ENCODE data around the gene CNR1. TPM values are rescaled to one million over a fixed set of nuclear protein-coding genes. Genes with fewer than 3 reads are reported as not detected.

Gene CNR1
- total RNA-seq, 1 experiment from 2014 or later: 0.13 TPM

DNA sequence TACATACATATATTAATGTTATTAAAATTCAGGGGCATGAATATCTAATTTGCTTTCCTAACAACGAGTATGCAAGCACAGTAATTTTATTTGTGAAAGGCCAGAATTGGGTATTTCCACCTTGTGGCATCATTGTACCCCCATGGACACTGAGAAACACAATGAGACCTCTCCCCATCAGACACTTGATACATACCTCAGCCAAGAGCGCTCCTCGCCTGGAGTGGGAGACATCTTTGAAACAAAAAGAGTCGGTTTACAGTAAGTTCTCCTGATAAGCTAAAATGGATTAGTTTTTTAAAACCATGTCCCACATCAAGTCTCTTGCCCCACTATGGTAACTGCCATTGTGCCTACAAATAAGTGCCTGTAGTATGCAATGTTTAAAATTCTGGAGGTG is 2.1 kb downstream of the CNR1 start:
- CTCF ChIA-PET: no interaction called here
- Histone ChIP-seq H3K27me3 (ENCODE audit: control insufficient read depth, insufficient read depth, low read length) (peaks cover 25% of the 10 kb centered on the region), H3K36me3 (ENCODE audit: control insufficient read depth, insufficient read depth, low read length) (no peaks in the 10 kb centered on the region), H3K9me3 (ENCODE audit: control insufficient read depth, insufficient read depth, low read depth, low read length) (no peaks in the 10 kb centered on the region), H3K27ac (ENCODE audit: low read length) (no peak overlapping the region), H3K4me3 (ENCODE audit: low read depth in 2 of 2, low read length in 2 of 2) (no peak overlapping the region), H3K4me1 (ENCODE audit: control insufficient read depth, insufficient read depth, low read length) (no peaks in the 10 kb centered on the region)
- POLR2A ChIA-PET: no interaction called here
- BruUV-seq (replicated peaks): no TSS peak
- intact Hi-C loops (cut with micrococcal nuclease; ENCODE audit: unreplicated experiment): no loop called here
- no peak for TF ChIP-seq TCF7L2 (IDR thresholded peaks at IDR 0.05; ENCODE audit: low read depth, low read length)
- TF ChIP-seq SIN3A (IDR thresholded peaks at IDR 0.05; ENCODE audit: borderline replicate concordance, insufficient read depth, low read depth, low read length): no peak
- no peak for TF ChIP-seq POLR2AphosphoS5 (IDR thresholded peaks at IDR 0.05; ENCODE audit: low read depth, low read length)
- TF ChIP-seq, protein P1, sequence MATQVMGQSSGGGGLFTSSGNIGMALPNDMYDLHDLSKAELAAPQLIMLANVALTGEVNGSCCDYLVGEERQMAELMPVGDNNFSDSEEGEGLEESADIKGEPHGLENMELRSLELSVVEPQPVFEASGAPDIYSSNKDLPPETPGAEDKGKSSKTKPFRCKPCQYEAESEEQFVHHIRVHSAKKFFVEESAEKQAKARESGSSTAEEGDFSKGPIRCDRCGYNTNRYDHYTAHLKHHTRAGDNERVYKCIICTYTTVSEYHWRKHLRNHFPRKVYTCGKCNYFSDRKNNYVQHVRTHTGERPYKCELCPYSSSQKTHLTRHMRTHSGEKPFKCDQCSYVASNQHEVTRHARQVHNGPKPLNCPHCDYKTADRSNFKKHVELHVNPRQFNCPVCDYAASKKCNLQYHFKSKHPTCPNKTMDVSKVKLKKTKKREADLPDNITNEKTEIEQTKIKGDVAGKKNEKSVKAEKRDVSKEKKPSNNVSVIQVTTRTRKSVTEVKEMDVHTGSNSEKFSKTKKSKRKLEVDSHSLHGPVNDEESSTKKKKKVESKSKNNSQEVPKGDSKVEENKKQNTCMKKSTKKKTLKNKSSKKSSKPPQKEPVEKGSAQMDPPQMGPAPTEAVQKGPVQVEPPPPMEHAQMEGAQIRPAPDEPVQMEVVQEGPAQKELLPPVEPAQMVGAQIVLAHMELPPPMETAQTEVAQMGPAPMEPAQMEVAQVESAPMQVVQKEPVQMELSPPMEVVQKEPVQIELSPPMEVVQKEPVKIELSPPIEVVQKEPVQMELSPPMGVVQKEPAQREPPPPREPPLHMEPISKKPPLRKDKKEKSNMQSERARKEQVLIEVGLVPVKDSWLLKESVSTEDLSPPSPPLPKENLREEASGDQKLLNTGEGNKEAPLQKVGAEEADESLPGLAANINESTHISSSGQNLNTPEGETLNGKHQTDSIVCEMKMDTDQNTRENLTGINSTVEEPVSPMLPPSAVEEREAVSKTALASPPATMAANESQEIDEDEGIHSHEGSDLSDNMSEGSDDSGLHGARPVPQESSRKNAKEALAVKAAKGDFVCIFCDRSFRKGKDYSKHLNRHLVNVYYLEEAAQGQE (IDR thresholded peaks at IDR 0.05; ENCODE audit: insufficient read depth in 1 of 2, low read depth in 2 of 2, low read length in 1 of 2): no peak
- TF ChIP-seq CTCF (IDR thresholded peaks at IDR 0.05): no peak
- DNase-seq (ENCODE audit: low read depth, low spot score) (no peak), ATAC-seq (no peak)
- in situ Hi-C loops (cut with HindIII; ENCODE audit: low pct_unique_long_range_greater_than_20kb, low sequenced_read_pairs): no loop called here

GRCh38 chr6:88163616-88164015 is 2.5 kb downstream of the CNR1 start:
- in situ Hi-C loops (cut with HindIII; ENCODE audit: low pct_unique_long_range_greater_than_20kb, low sequenced_read_pairs) (no loop called here), intact Hi-C loops (cut with micrococcal nuclease; ENCODE audit: unreplicated experiment) (no loop called here)
- ATAC-seq: no peak
- BruUV-seq (replicated peaks): no TSS peak
- Histone ChIP-seq H3K9me3 (ENCODE audit: control insufficient read depth, insufficient read depth, low read depth, low read length) (no peaks in the 10 kb centered on the region), H3K36me3 (ENCODE audit: control insufficient read depth, insufficient read depth, low read length) (no peaks in the 10 kb centered on the region), H3K27me3 (ENCODE audit: control insufficient read depth, insufficient read depth, low read length) (peaks cover 25% of the 10 kb centered on the region), H3K4me3 (ENCODE audit: low read depth in 2 of 2, low read length in 2 of 2) (no peak overlapping the region), H3K4me1 (ENCODE audit: control insufficient read depth, insufficient read depth, low read length) (no peaks in the 10 kb centered on the region), H3K27ac (ENCODE audit: low read length) (no peak overlapping the region)
- CTCF ChIA-PET: no interaction called here
- no peak for TF ChIP-seq TCF7L2 (IDR thresholded peaks at IDR 0.05; ENCODE audit: low read depth, low read length)
- DNase-seq (ENCODE audit: low read depth, low spot score): no peak
- POLR2A ChIA-PET: no interaction called here

- intact Hi-C loops (cut with micrococcal nuclease; ENCODE audit: unreplicated experiment): no loop called here
- TF ChIP-seq TCF7L2 (IDR thresholded peaks at IDR 0.05; ENCODE audit: low read depth, low read length): no peak
- TF ChIP-seq CTCF (IDR thresholded peaks at IDR 0.05): no peak
Observed at GRCh38 chr6:88161940-88162339, 4.2 kb downstream of the CNR1 start.

More at GRCh38 chr6:88161940-88162339, 4.2 kb downstream of the CNR1 start:
- Histone ChIP-seq H3K4me3 (ENCODE audit: low read depth in 2 of 2, low read length in 2 of 2) (no peak overlapping the region), H3K36me3 (ENCODE audit: control insufficient read depth, insufficient read depth, low read length) (no peaks in the 10 kb centered on the region), H3K27ac (ENCODE audit: low read length) (no peak overlapping the region), H3K9me3 (ENCODE audit: control insufficient read depth, insufficient read depth, low read depth, low read length) (no peaks in the 10 kb centered on the region), H3K27me3 (ENCODE audit: control insufficient read depth, insufficient read depth, low read length) (peaks cover 25% of the 10 kb centered on the region), H3K4me1 (ENCODE audit: control insufficient read depth, insufficient read depth, low read length) (no peaks in the 10 kb centered on the region)
- ATAC-seq (no peak), DNase-seq (ENCODE audit: low read depth, low spot score) (no peak)
- in situ Hi-C loops (cut with HindIII; ENCODE audit: low pct_unique_long_range_greater_than_20kb, low sequenced_read_pairs): no loop called here
- no TSS peak for BruUV-seq (replicated peaks)
- ChIA-PET POLR2A (no interaction called here), CTCF (no interaction called here)
